HCT116 (cell line): ENCODE data around the gene FAM81A. TPM values are rescaled to one million over a fixed set of nuclear protein-coding genes. Genes with fewer than 3 reads are reported as not detected.

Source experiments
- ATAC-seq: fragments of 200-7000 bp; cut with Tn5 transposase; 2 replicates; pipeline ENCODE4 v1.9.1; 2020; ENCODE audit warnings: mild to moderate bottlenecking, moderate library complexity
- BruUV-seq: library from RNA; stranded (reverse); fragments of 400-500 nt; replicated peaks from 2 replicates; lab custom pipeline; 2021; lab: Mats Ljungman, UMichigan
- CTCF ChIA-PET: fragments of 300-600 bp; sonication (Branson Sonifier 250); formaldehyde crosslinking; loops from one replicate; lab custom pipeline; 2021; ENCODE audit warnings: antibody characterized with exemption; lab: Charles Lee
- POLR2A ChIA-PET: fragments of 300-600, 350-600 bp; sonication (Branson Sonifier 250); formaldehyde crosslinking; loops from one replicate; lab custom pipeline; 2021; ENCODE audit warnings: antibody characterized with exemption; lab: Charles Lee
- RAD21 ChIA-PET, 2 experiments: fragments of 300-600 bp; sonication (Branson Sonifier 250); formaldehyde crosslinking; loops; one replicate each; lab custom pipeline; 2023; ENCODE audit warnings: low total read pairs in 2 of 2; ENCODE audit not compliant: uncharacterized antibody in 2 of 2, unreplicated experiment in 2 of 2, low non-redundant PET in 1 of 2; lab: Charles Lee
- DNase-seq: peaks from one replicate; pipeline ENCODE4 v3.0.0-alpha.2; 2010; ENCODE audit warnings: low read depth, low spot score
- H2AFZ ChIP-seq: fragments of 200-600 bp; shearing (Covaris generic), sonication (generic); 2 replicates; pipeline ENCODE4 v1.6.1; 2017; ENCODE audit warnings: low read depth, mixed run types, mixed read lengths, antibody characterized with exemption, low read length; ENCODE audit not compliant: poor library complexity, severe bottlenecking
- H3K27ac ChIP-seq: 2 replicates; pipeline ENCODE4 v1.5.1; 2012; ENCODE audit warnings: low read depth, low read length
- H3K27me3 ChIP-seq: fragments of 200-600 bp; sonication (generic); 2 replicates; pipeline ENCODE4 v1.6.1; 2016; ENCODE audit warnings: mixed run types, low read length, mixed read lengths; ENCODE audit not compliant: insufficient read depth
- H3K36me3 ChIP-seq, 2 experiments: fragments of 200-500 bp in 1 of 2; fragments of 200-600 bp in 1 of 2; sonication (Bioruptor generic) in 1 of 2; sonication (generic) in 1 of 2; 2 replicates each; pipeline versions ENCODE4 v1.5.1 to v1.6.1; 2014 to 2016; ENCODE audit warnings: low read length in 2 of 2, inconsistent platforms in 1 of 2, mixed read lengths in 1 of 2, mixed run types in 1 of 2; ENCODE audit not compliant: insufficient read depth in 2 of 2, control insufficient read depth in 1 of 2
- H3K4me1 ChIP-seq, 2 experiments: fragments of 200-600 bp in 1 of 2; sonication (generic) in 1 of 2; 2 replicates each; pipeline versions ENCODE4 v1.5.1 to v1.6.1; 2012 to 2017; ENCODE audit warnings: low read length in 2 of 2, inconsistent platforms in 1 of 2, mild to moderate bottlenecking in 1 of 2, mixed read lengths in 1 of 2, mixed run types in 1 of 2, moderate library complexity in 1 of 2; ENCODE audit not compliant: insufficient read depth in 2 of 2, control insufficient read depth in 1 of 2
- H3K4me2 ChIP-seq: fragments of 200-600 bp; sonication (generic); 2 replicates; pipeline ENCODE4 v1.6.1; 2017; ENCODE audit warnings: mixed run types, low read length, mixed read lengths
- H3K4me3 ChIP-seq, 2 experiments: fragments of 200-600 bp in 1 of 2; sonication (generic) in 1 of 2; replicated peaks in 1 of 2; 2 replicates each; pipeline ENCODE4 v1.5.1; 2011 to 2016; ENCODE audit warnings: low read length in 2 of 2, control low read depth in 1 of 2, low read depth in 1 of 2, mild to moderate bottlenecking in 1 of 2, mixed read lengths in 1 of 2, mixed run types in 1 of 2
- H3K79me2 ChIP-seq: fragments of 200-600 bp; sonication (generic); 2 replicates; pipeline ENCODE4 v1.6.1; 2017; ENCODE audit warnings: mild to moderate bottlenecking, mixed run types, low read length, moderate library complexity, mixed read lengths; ENCODE audit not compliant: insufficient read depth
- H3K9ac ChIP-seq: fragments of 200-600 bp; sonication (generic); 2 replicates; pipeline ENCODE4 v1.6.1; 2016; ENCODE audit warnings: low read length, mixed read lengths
- H3K9me2 ChIP-seq: fragments of 200-600 bp; sonication (generic), shearing (Covaris generic); 2 replicates; pipeline ENCODE4 v1.6.1; 2017; ENCODE audit warnings: mixed run types, mild to moderate bottlenecking, moderate library complexity; ENCODE audit not compliant: insufficient read depth
- H3K9me3 ChIP-seq, 2 experiments: fragments of 200-500 bp in 1 of 2; fragments of 200-600 bp in 1 of 2; sonication (Bioruptor generic) in 1 of 2; sonication (generic) in 1 of 2; 2 replicates each; pipeline ENCODE4 v1.6.1; 2014 to 2017; ENCODE audit warnings: low read length in 2 of 2, mixed read lengths in 2 of 2, inconsistent platforms in 1 of 2, low read depth in 1 of 2, mild to moderate bottlenecking in 1 of 2, mixed run types in 1 of 2, moderate library complexity in 1 of 2; ENCODE audit not compliant: control insufficient read depth in 1 of 2, insufficient read depth in 1 of 2
- H4K20me1 ChIP-seq: fragments of 200-600 bp; sonication (generic), shearing (Covaris generic); 2 replicates; pipeline ENCODE4 v1.6.1; 2017; ENCODE audit warnings: mixed run types, mild to moderate bottlenecking, moderate library complexity; ENCODE audit not compliant: insufficient read depth
- CBX3 ChIP-seq: IDR thresholded peaks from 2 replicates; pipeline ENCODE4 v1.6.1; 2012; ENCODE audit warnings: low read depth
- EZH2 ChIP-seq: fragments of 200-600 bp; sonication (generic); IDR thresholded peaks from 2 replicates; pipeline ENCODE4 v1.6.1; 2017; ENCODE audit warnings: antibody characterized with exemption, mixed run types
- EZH2phosphoT487 ChIP-seq: fragments of 200-600 bp; IDR thresholded peaks from 2 replicates; pipeline ENCODE4 v1.6.1; 2018; ENCODE audit warnings: antibody characterized with exemption, borderline replicate concordance
- POLR2A ChIP-seq: IDR thresholded peaks from 2 replicates; pipeline ENCODE4 v1.7.0; 2011; ENCODE audit warnings: borderline replicate concordance; ENCODE audit not compliant: insufficient read depth, insufficient read length; ENCODE audit errors: extremely low read depth
- SIN3A ChIP-seq: IDR thresholded peaks from 2 replicates; pipeline ENCODE4 v1.6.1; 2012; ENCODE audit warnings: low read depth
- SRF ChIP-seq: IDR thresholded peaks from 2 replicates; pipeline ENCODE4 v1.6.1; 2012; ENCODE audit warnings: low read depth
- intact Hi-C: fragments of 100-400 bp; cut with micrococcal nuclease; formaldehyde crosslinking; loops from 2 replicates; pipeline ENCODE4 v1.10.0; 2022
- total RNA-seq: library from RNA; stranded (reverse); gene quantifications from one replicate; pipeline ENCODE4 v1.2.1, GENCODE V29; 2021; ENCODE audit not compliant: unreplicated experiment
- TF ChIP-seq, protein P1 (sequence below): IDR thresholded peaks from 2 replicates; pipeline ENCODE4 v1.6.1; 2012
- TF ChIP-seq, protein P2 (sequence below): IDR thresholded peaks from 2 replicates; pipeline ENCODE4 v1.6.1; 2012
- TF ChIP-seq, protein P3 (sequence below): IDR thresholded peaks from 2 replicates; pipeline ENCODE4 v1.6.1; 2011; ENCODE audit warnings: mild to moderate bottlenecking, low read length, moderate library complexity; ENCODE audit not compliant: insufficient replicate concordance; ENCODE audit errors: extremely low read depth

The FAM81A gene
- total RNA-seq, 1 experiment from 2014 or later, result 6.6 TPM

DNA sequence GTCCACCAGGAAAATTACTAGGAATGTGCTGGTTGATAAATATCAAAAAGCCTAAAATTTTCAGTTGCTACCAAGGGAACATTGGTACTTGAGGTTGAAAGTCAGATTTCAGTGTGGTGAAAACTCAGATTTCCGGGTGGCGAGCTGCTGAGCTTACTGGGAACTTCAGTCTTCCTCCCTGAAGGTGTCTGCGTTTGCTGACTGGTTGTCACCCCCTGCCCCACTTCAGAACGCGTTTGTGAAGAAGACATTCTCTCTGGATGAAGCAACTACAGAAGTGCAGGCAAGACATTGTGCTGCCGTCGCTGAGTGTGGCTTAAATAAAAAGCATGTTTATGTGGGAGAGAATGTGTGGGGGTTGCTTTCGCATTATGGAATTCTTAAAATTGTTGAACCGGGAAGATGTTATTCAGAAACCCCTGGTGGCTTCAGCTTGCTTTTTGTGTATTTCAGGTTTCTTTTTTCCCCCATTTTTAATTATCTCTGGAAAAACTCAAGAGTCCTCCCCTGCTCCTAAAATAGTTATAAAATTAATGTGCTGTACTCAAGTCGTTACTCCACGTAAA lies 7.1 kb downstream of the FAM81A start:
- no peak overlapping the region for H3K4me3 ChIP-seq
- no peaks in the 10 kb centered on the region for H3K9me2 ChIP-seq
- H3K4me1 ChIP-seq, result no peaks in the 10 kb centered on the region
- DNase-seq (no peak), ATAC-seq (no peak)
- no peak overlapping the region for H3K27ac ChIP-seq
- no peaks in the 10 kb centered on the region for H3K36me3 ChIP-seq
- intact Hi-C loops, result no loop called here
- ChIA-PET POLR2A (interaction anchor here (1.0 kb wide), 1 partner anchor 150 kb away, joined by 3 read pairs; no protein-coding TSS in a partner anchor), CTCF (no interaction called here), RAD21 (no interaction called here)
- H3K9ac ChIP-seq, result no peak overlapping the region
- H3K27me3 ChIP-seq, result no peaks in the 10 kb centered on the region
- no peak overlapping the region for H2AFZ ChIP-seq
- no peaks in the 10 kb centered on the region for H3K9me3 ChIP-seq
- BruUV-seq, result no TSS peak
- TF ChIP-seq POLR2A (no peak), SIN3A (no peak), EZH2phosphoT487 (no peak), SRF (no peak), EZH2 (no peak), CBX3 (no peak)
- TF ChIP-seq, protein P1, sequence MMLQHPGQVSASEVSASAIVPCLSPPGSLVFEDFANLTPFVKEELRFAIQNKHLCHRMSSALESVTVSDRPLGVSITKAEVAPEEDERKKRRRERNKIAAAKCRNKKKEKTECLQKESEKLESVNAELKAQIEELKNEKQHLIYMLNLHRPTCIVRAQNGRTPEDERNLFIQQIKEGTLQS, result no peak
- TF ChIP-seq, protein P2, sequence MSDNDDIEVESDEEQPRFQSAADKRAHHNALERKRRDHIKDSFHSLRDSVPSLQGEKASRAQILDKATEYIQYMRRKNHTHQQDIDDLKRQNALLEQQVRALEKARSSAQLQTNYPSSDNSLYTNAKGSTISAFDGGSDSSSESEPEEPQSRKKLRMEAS, result no peak
- TF ChIP-seq, protein P3, sequence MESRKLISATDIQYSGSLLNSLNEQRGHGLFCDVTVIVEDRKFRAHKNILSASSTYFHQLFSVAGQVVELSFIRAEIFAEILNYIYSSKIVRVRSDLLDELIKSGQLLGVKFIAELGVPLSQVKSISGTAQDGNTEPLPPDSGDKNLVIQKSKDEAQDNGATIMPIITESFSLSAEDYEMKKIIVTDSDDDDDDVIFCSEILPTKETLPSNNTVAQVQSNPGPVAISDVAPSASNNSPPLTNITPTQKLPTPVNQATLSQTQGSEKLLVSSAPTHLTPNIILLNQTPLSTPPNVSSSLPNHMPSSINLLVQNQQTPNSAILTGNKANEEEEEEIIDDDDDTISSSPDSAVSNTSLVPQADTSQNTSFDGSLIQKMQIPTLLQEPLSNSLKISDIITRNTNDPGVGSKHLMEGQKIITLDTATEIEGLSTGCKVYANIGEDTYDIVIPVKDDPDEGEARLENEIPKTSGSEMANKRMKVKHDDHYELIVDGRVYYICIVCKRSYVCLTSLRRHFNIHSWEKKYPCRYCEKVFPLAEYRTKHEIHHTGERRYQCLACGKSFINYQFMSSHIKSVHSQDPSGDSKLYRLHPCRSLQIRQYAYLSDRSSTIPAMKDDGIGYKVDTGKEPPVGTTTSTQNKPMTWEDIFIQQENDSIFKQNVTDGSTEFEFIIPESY, result no peak
- H3K79me2 ChIP-seq, result no peaks in the 10 kb centered on the region
- H4K20me1 ChIP-seq, result no peaks in the 10 kb centered on the region
- no peak overlapping the region for H3K4me2 ChIP-seq
